ENCODE data around the gene DDX41. TPM values are rescaled to one million over a fixed set of nuclear protein-coding genes. Genes with fewer than 3 reads are reported as not detected.
A peak's percentile ranks its signal among the peaks of the same experiment; 100 is the strongest.

DDX41 gene
- total and polyA plus RNA-seq, 5 donors from 2014 or later, result 41.8 to 73.2 (median 46.5) TPM

DNA sequence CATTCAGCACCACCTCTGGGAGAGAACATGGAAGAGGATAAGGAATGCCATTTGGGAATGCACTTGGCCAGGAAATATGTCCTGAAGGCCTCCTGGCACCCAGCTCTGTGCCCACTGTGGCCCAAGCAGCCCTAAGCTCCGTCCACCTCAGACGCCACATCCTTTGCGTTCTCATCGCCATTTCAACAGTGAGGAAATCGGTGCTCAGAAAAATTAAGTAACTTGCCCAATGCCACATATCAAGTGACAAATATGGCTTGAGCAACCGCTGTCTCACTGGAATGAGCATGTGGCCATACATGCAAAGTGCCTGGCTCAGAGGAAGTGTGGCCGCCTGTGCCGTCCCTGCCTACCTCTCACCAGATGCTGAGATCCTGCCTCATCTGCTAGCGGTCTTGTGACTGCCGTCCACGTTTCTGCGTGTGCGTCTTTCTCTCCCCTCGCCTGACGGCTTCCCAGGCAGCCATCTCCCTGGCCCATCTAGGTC, 6.2 kb downstream of the DDX41 start:
- Mint-ChIP-seq H3K9me3 (no peaks in the 10 kb centered on the region), H3K4me3 (peak overlapping the region in 2 of 4 donors; percentile 39 to 67), H3K27me3 (no peaks in the 10 kb centered on the region), H3K36me3 (peaks cover 28% of the 10 kb centered on the region), H3K27ac (no peak overlapping the region), H3K4me1 (peaks cover 0 to 21% (median 9%) of the 10 kb centered on the region in 4 donors)
- H3K27me3 ChIP-seq (ENCODE audit: control insufficient read depth, insufficient read depth, low read length), result no peaks in the 10 kb centered on the region
- DNase-seq, result no peak
- peaks cover 7% of the 10 kb centered on the region for H3K4me1 ChIP-seq (ENCODE audit: control insufficient read depth, insufficient read depth, low read length, poor library complexity, severe bottlenecking)
- peaks cover 46% of the 10 kb centered on the region for H3K36me3 ChIP-seq (ENCODE audit: control insufficient read depth, insufficient read depth, low read length)
- H3K27ac ChIP-seq (ENCODE audit: insufficient read depth, low read length, poor library complexity, severe bottlenecking), result no peak overlapping the region
- no peak overlapping the region for H3K4me3 ChIP-seq (ENCODE audit: low read depth, low read length)
- peak in 1 of 2 donors; percentile 32 for ATAC-seq (ENCODE audit: low read depth in 2 of 2)
- no peaks in the 10 kb centered on the region for H3K9me3 ChIP-seq (ENCODE audit: control insufficient read depth in 2 of 2, low read length in 2 of 2)

- ATAC-seq (ENCODE audit: low read depth in 2 of 2), result no peak
- Mint-ChIP-seq H3K9me3 (no peaks in the 10 kb centered on the region), H3K4me3 (no peak overlapping the region), H3K4me1 (peaks cover 0 to 16% (median 4%) of the 10 kb centered on the region in 4 donors), H3K36me3 (peaks cover 22% of the 10 kb centered on the region), H3K27ac (peak overlapping the region in 1 of 3 donors; percentile 48), H3K27me3 (no peaks in the 10 kb centered on the region)
- Histone ChIP-seq H3K4me3 (ENCODE audit: low read depth, low read length) (no peak overlapping the region), H3K36me3 (ENCODE audit: control insufficient read depth, insufficient read depth, low read length) (peaks cover 41% of the 10 kb centered on the region), H3K4me1 (ENCODE audit: control insufficient read depth, insufficient read depth, low read length, poor library complexity, severe bottlenecking) (peaks cover 2% of the 10 kb centered on the region), H3K27ac (ENCODE audit: insufficient read depth, low read length, poor library complexity, severe bottlenecking) (no peak overlapping the region), H3K27me3 (ENCODE audit: control insufficient read depth, insufficient read depth, low read length) (no peaks in the 10 kb centered on the region), H3K9me3 (ENCODE audit: control insufficient read depth in 2 of 2, low read length in 2 of 2) (no peaks in the 10 kb centered on the region)
- DNase-seq, result no peak
Observed at GRCh38 chr5:177509991-177510566, 6.7 kb downstream of the DDX41 start.

DNA sequence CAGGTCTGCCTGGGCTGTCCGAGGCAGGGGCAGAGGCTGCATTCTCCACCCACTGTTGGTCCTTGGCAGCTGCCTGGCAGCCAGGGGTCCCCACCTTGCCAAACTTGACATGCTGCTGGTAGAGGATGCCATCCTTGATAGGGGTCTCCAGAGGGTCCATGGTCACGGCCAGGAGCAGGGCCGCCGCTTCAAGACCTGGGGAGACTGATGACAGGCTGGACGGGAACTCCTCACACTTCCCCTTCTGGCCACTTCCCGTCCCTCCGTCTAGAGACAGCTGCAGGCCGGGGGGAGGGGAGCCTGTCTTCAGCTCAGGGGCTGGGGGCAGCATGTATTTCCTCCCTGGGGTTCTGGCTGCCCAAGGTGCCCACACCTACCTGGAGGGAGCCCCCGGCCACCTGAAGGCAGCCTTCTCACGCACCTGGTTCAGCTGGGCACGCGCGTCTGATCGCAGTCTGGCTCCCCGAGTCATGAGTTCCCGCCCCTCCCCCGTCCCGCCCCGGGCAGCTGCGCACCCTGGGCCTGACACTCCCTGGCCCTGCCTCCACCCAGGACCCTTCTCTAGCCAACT, 7.3 kb downstream of the DDX41 start, which contains the start of gene DOK3:
TSS of gene DOK3 (minus strand) at position 446 of the 571 bp plus-strand sequence. CDS start at position 160, 286 bp downstream.
- H3K4me1 Mint-ChIP-seq, result peaks cover 0 to 11% (median 3%) of the 10 kb centered on the region in 4 donors
- Histone ChIP-seq H3K27ac (ENCODE audit: insufficient read depth, low read length, poor library complexity, severe bottlenecking) (no peak within 1 kb of the TSS), H3K4me3 (ENCODE audit: low read depth, low read length) (no peak within 1 kb of the TSS), H3K9me3 (ENCODE audit: control insufficient read depth in 2 of 2, low read length in 2 of 2) (no peaks in the 10 kb centered on the region), H3K4me1 (ENCODE audit: control insufficient read depth, insufficient read depth, low read length, poor library complexity, severe bottlenecking) (no peaks in the 10 kb centered on the region), H3K27me3 (ENCODE audit: control insufficient read depth, insufficient read depth, low read length) (no peaks in the 10 kb centered on the region), H3K36me3 (ENCODE audit: control insufficient read depth, insufficient read depth, low read length) (peaks cover 35% of the 10 kb centered on the region)
- peak within 1 kb of the TSS in 1 of 3 donors; percentile 48 for H3K27ac Mint-ChIP-seq
- no peak for DNase-seq
- H3K9me3 Mint-ChIP-seq, result no peaks in the 10 kb centered on the region
- H3K27me3 Mint-ChIP-seq, result no peaks in the 10 kb centered on the region
- peaks cover 22% of the 10 kb centered on the region for H3K36me3 Mint-ChIP-seq
- no peak for ATAC-seq (ENCODE audit: low read depth in 2 of 2)
- H3K4me3 Mint-ChIP-seq, result no peak within 1 kb of the TSS

- DNase-seq, result no peak
- no peak overlapping the region for H3K27ac Mint-ChIP-seq
Observed at GRCh38 chr5:177508837-177509236, 7.9 kb downstream of the DDX41 start.

DNA sequence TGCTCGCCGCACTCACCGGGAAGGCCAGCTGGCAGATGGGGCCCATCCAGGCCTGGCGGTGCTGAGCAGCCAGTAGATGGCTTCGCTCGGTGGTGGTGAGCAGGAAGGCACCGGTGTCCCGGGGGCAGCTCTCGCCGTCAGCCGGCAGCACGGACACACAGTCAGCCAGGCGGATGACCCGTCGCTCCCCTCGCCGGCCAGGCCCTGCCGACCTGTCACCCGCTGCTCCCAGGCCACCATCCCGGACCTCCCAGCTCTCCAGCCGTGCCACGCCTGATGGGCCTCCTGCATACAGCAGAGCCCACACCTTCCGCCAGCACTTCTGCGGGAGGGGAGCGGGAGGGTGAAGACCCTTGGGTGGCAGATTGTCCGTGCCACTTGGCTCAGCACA, 8.5 kb downstream of the DDX41 start:
- Histone ChIP-seq H3K27me3 (ENCODE audit: control insufficient read depth, insufficient read depth, low read length) (no peaks in the 10 kb centered on the region), H3K4me3 (ENCODE audit: low read depth, low read length) (no peak overlapping the region), H3K27ac (ENCODE audit: insufficient read depth, low read length, poor library complexity, severe bottlenecking) (no peak overlapping the region), H3K36me3 (ENCODE audit: control insufficient read depth, insufficient read depth, low read length) (peaks cover 23% of the 10 kb centered on the region), H3K9me3 (ENCODE audit: control insufficient read depth in 2 of 2, low read length in 2 of 2) (no peaks in the 10 kb centered on the region), H3K4me1 (ENCODE audit: control insufficient read depth, insufficient read depth, low read length, poor library complexity, severe bottlenecking) (no peaks in the 10 kb centered on the region)
- H3K27ac Mint-ChIP-seq, result no peak overlapping the region
- H3K9me3 Mint-ChIP-seq, result no peaks in the 10 kb centered on the region
- H3K4me3 Mint-ChIP-seq, result no peak overlapping the region
- H3K36me3 Mint-ChIP-seq, result peaks cover 19% of the 10 kb centered on the region
- peaks cover 0 to 5% (median 0%) of the 10 kb centered on the region in 4 donors for H3K4me1 Mint-ChIP-seq
- no peaks in the 10 kb centered on the region for H3K27me3 Mint-ChIP-seq
- DNase-seq (no peak), ATAC-seq (ENCODE audit: low read depth in 2 of 2) (no peak)

More at GRCh38 chr5:177508837-177509236, 7.9 kb downstream of the DDX41 start:
- Mint-ChIP-seq H3K4me1 (peaks cover 0 to 8% (median 2%) of the 10 kb centered on the region in 4 donors), H3K9me3 (no peaks in the 10 kb centered on the region), H3K4me3 (no peak overlapping the region), H3K27me3 (no peaks in the 10 kb centered on the region), H3K36me3 (peaks cover 20% of the 10 kb centered on the region)
- no peaks in the 10 kb centered on the region for H3K4me1 ChIP-seq (ENCODE audit: control insufficient read depth, insufficient read depth, low read length, poor library complexity, severe bottlenecking)
- no peaks in the 10 kb centered on the region for H3K27me3 ChIP-seq (ENCODE audit: control insufficient read depth, insufficient read depth, low read length)
- peaks cover 30% of the 10 kb centered on the region for H3K36me3 ChIP-seq (ENCODE audit: control insufficient read depth, insufficient read depth, low read length)
- no peaks in the 10 kb centered on the region for H3K9me3 ChIP-seq (ENCODE audit: control insufficient read depth in 2 of 2, low read length in 2 of 2)
- H3K27ac ChIP-seq (ENCODE audit: insufficient read depth, low read length, poor library complexity, severe bottlenecking), result no peak overlapping the region
- H3K4me3 ChIP-seq (ENCODE audit: low read depth, low read length), result no peak overlapping the region
- ATAC-seq (ENCODE audit: low read depth in 2 of 2), result no peak

DNA sequence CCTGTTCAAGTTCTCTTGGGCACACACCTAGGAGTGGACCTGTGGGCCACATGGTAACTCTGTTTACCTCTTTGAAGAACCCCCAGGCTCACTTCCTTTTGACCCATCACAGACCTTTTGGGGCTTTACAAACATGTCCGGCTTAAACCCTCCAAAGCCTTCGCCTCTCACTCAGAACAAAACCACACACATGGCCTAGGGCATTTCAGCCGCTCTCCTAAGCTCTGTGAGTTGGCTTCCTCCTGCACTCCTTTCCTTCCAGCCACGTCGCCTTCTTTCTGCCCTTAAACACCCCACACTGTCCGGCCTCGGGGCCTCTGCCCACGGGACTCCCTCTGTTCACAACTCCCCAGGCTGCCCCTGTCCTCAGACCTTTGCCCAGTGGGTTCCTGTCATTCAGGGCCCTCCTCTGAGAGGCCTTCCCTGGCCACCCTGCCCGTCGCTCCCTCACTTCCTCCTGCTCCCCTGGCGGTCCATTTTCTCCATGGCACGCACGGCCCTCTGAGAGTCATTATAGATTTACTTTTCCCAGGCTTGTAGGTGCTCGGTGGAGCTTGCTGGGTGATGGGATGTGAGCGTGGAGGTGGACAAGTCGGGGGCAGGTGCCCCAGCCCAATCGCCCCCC, 9.1 kb downstream of the DDX41 start:
- H3K36me3 ChIP-seq (ENCODE audit: control insufficient read depth, insufficient read depth, low read length), result peaks cover 18% of the 10 kb centered on the region
- H3K27ac ChIP-seq (ENCODE audit: insufficient read depth, low read length, poor library complexity, severe bottlenecking), result no peak overlapping the region
- ATAC-seq (ENCODE audit: low read depth in 2 of 2) (no peak), DNase-seq (no peak)
- Mint-ChIP-seq H3K36me3 (peaks cover 16% of the 10 kb centered on the region), H3K27ac (peak overlapping the region in 1 of 3 donors; percentile 70), H3K4me3 (peak overlapping the region in 1 of 4 donors; percentile 10), H3K9me3 (no peaks in the 10 kb centered on the region), H3K4me1 (peaks cover 0 to 4% (median 0%) of the 10 kb centered on the region in 4 donors), H3K27me3 (no peaks in the 10 kb centered on the region)
- no peaks in the 10 kb centered on the region for H3K4me1 ChIP-seq (ENCODE audit: control insufficient read depth, insufficient read depth, low read length, poor library complexity, severe bottlenecking)
- H3K9me3 ChIP-seq (ENCODE audit: control insufficient read depth in 2 of 2, low read length in 2 of 2), result no peaks in the 10 kb centered on the region
- H3K4me3 ChIP-seq (ENCODE audit: low read depth, low read length), result no peak overlapping the region
- no peaks in the 10 kb centered on the region for H3K27me3 ChIP-seq (ENCODE audit: control insufficient read depth, insufficient read depth, low read length)

GRCh38 chr5:177507165-177507564, 9.6 kb downstream of the DDX41 start:
- no peaks in the 10 kb centered on the region for H3K4me1 ChIP-seq (ENCODE audit: control insufficient read depth, insufficient read depth, low read length, poor library complexity, severe bottlenecking)
- H3K9me3 ChIP-seq (ENCODE audit: control insufficient read depth in 2 of 2, low read length in 2 of 2), result no peaks in the 10 kb centered on the region
- H3K27me3 ChIP-seq (ENCODE audit: control insufficient read depth, insufficient read depth, low read length), result no peaks in the 10 kb centered on the region
- H3K4me1 Mint-ChIP-seq, result peaks cover 0 to 4% (median 0%) of the 10 kb centered on the region in 4 donors
- peaks cover 13% of the 10 kb centered on the region for H3K36me3 ChIP-seq (ENCODE audit: control insufficient read depth, insufficient read depth, low read length)
- no peak overlapping the region for H3K4me3 ChIP-seq (ENCODE audit: low read depth, low read length)
- ATAC-seq (ENCODE audit: low read depth in 2 of 2) (no peak), DNase-seq (no peak)
- H3K9me3 Mint-ChIP-seq, result no peaks in the 10 kb centered on the region
- no peaks in the 10 kb centered on the region for H3K27me3 Mint-ChIP-seq
- H3K4me3 Mint-ChIP-seq, result peak overlapping the region in 1 of 4 donors; percentile 10
- H3K27ac ChIP-seq (ENCODE audit: insufficient read depth, low read length, poor library complexity, severe bottlenecking), result no peak overlapping the region
- peaks cover 13% of the 10 kb centered on the region for H3K36me3 Mint-ChIP-seq
- no peak overlapping the region for H3K27ac Mint-ChIP-seq

Measured in CD4-positive, CD25-positive, alpha-beta regulatory T cell (primary cell).